ENCODE data around the gene TOMM70. TPM values are rescaled to one million over a fixed set of nuclear protein-coding genes. Genes with fewer than 3 reads are reported as not detected.
"Not testable (repeated sequence)": the region's sequence is repeated elsewhere in the genome, so short reads cannot be mapped to it uniquely, and the experiment has no call there.

The TOMM70 gene
- total RNA-seq, result 33.0 TPM

- ATAC-seq, result peak; percentile 98
Measured at GRCh38 chr3:100400780-100401673, at the start of gene TOMM70, which contains the start of gene LNP1. Gene TOMM70 (minus strand): TSS chr3:100401089. CDS start chr3:100400949, 140 bp downstream. Gene LNP1 (plus strand): TSS chr3:100401539. CDS start chr3:100429730, 28,191 bp downstream.

- ATAC-seq, result no peak
Measured at GRCh38 chr3:100449214-100449613, 48.3 kb upstream of the TOMM70 start.

DNA sequence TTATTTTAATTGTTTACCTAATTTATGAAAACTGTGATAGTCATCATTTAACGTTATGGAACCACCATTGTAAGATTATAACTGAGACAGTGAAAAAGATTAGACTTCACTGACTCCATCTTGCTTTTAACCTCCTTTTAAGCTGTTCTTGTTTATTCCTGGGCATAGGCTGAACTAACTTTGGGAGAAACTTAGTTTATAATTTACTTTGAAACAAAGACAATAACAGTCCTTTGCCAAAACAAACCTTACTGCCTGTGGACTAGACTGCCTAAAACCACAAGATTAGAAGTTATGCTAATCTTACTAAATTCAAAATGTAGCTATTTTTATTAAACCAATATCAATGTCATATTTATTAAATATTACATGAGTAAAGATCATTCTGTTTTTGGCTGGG is 47.2 kb upstream of the TOMM70 start:
- ATAC-seq, result no peak

- not testable (repeated sequence) for ATAC-seq
Measured at GRCh38 chr3:100447067-100447466, 46.2 kb upstream of the TOMM70 start.

DNA sequence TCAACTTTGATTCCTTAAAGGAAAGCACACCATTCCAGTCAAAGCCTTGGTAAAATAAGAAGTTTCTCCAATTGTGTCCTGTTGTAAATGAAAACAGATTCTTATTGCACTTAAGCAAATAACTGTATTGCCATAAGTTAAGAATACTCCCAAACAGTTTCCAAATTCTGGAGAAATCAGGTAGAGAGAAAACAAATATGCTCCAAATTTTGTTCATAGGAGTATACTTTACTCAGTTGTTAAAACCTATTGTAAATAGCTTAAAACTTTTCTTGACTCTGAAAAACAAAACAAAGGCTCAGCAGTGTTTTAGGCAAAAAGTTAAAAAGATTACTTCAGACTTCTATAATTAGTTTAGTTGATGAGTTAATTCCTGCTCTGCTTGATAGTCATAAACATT is 42.8 kb upstream of the TOMM70 start:
- ATAC-seq, result no peak

DNA sequence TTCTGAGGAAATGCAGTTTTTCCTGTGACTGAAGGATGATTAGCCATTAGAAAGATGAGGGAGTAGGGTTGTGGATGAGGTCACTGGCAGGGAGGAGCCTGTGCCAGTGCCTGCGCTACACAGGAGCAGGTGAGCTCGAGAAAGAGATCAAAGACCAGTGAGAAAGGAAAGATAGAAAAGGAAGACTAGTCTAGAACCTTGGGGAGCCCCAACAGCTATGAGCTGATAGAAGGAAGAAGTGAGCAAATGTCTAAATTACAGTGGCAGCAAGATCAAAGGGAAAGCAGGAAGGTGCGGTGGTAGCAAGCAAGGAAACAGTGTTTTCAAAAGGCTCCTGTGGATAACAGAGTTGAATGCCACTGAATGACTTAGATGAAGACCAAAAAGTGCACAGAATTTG is 40.0 kb upstream of the TOMM70 start:
- no peak for ATAC-seq

DNA sequence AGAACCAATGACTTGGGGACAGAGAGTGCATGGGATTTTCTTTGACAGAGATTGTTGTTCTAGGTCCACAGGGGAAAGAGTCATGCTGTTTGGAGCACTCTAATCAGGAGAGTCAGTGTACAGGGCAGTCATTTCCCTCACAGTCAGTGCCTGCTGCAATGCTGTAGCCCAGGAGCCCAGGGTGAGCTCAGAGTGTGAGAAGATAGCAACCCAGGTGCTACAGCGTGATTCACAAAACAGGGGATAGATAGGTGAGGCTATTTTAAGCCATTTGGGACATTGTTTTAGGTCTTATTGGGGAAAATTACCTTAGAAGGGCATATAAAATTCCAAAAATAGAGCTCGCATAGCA is 37.7 kb upstream of the TOMM70 start:
- no peak for ATAC-seq

GRCh38 chr3:100437721-100438622 is 37.1 kb upstream of the TOMM70 start:
- ATAC-seq, result no peak

- ATAC-seq, result no peak
Measured at GRCh38 chr3:100436951-100437350, 36.1 kb upstream of the TOMM70 start.

GRCh38 chr3:100429187-100429716 is 28.4 kb upstream of the TOMM70 start:
- ATAC-seq, result no peak

DNA sequence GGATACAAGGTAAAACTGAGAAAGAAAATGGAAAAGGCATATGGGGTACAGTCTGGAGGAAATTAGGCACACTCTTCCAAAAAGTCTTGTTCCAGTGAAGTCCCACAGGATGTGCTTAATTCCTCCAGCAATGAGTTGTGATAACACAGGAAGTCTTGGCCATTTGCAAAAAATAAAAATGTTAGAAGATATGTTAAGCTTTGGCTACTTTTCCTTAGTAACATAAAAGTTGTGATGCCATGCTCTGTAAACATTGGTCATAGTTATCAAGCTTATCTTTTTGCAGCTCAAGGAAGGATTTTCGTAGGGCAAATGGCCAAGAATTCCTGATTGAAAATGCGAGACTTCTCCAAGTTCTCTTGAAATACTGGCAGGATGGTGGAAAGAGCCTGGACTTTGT is 26.8 kb upstream of the TOMM70 start:
- no peak for ATAC-seq

GRCh38 chr3:100426067-100426682 is 25.3 kb upstream of the TOMM70 start:
- no peak for ATAC-seq

- peak; percentile 49 for ATAC-seq
Measured at GRCh38 chr3:100425316-100425715, 24.4 kb upstream of the TOMM70 start.

GRCh38 chr3:100424261-100424660 is 23.4 kb upstream of the TOMM70 start:
- no peak for ATAC-seq

DNA sequence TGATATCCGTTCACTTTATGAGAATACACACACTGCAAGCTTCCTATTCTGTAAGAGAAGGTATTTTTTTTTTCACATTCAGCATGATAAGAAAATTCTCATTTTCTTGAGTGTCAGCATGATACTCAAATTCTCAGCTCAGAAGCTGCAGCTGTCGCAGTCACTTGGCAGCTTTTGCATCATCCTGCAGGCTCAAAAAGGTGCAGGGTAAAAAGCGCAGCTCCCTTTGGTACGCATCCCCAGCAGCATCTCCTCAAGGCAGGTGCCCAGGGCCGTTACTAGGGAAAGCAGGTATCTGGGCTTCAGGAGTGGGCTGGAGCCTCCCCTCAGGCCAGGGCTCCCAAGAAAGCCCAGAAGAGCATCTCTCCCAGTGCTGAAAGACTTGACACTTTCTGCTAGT is 22.7 kb upstream of the TOMM70 start:
- ATAC-seq, result no peak

DNA sequence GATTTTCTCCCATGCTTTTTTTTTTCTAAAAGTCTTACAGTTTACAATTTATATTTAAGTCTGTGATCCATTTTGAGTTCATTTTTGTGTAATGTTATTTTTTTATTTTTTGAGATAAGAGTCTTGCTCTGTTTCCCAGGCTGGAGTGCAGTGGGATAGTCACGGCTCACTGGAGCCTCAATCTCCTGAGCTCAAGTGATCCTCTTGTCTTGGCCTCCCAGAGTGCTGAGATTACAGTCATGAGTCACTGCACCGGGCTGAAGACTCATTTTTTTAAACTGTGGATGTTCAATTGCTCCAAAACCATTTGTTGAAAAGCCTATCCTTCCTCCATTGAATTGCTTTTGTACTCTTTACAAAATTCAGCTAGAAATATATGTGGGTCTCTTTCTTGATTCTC is 20.0 kb upstream of the TOMM70 start:
- no peak for ATAC-seq

- no peak for ATAC-seq
Measured at GRCh38 chr3:100419406-100419805, 18.5 kb upstream of the TOMM70 start.

DNA sequence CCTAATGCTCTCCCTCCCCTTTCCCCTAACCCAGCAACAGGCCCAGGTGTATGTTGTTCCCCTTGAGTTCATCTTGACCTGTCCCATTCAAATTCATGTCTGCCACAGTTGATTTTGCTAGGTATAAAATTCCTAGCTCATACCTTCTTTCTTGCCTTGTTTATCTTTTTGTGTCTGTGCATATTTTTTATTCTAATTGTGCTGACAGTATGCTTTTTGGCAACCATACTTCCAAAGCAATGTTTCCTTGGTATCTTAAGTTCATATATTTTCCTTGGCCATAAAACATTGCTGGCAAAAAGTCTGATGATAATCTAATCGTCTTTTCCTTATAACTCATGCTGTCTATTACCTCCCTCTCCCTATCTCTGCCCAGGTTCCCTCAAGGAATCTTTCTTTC is 16.0 kb upstream of the TOMM70 start:
- ATAC-seq, result no peak

- no peak for ATAC-seq
Measured at GRCh38 chr3:100416176-100416575, 15.3 kb upstream of the TOMM70 start.

DNA sequence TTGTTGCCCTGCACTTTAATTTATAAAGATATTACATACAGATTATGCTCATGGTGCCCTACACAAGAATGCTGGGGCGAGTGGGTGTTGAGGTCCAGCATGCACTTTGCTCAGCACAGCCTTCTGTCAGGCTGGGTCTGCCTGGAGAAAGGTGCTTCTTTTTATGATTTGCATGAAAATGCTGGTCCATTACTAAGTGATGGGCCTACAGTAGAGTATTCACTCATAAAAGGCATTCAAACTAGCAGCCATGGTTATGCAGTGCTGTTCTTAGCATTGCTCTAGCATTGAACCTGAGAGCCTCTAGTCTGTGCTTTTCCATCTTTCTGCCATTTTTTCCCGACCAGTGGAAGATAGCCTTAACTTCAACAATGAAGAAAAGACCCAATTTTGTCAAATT is 12.7 kb upstream of the TOMM70 start:
- ATAC-seq, result no peak

DNA sequence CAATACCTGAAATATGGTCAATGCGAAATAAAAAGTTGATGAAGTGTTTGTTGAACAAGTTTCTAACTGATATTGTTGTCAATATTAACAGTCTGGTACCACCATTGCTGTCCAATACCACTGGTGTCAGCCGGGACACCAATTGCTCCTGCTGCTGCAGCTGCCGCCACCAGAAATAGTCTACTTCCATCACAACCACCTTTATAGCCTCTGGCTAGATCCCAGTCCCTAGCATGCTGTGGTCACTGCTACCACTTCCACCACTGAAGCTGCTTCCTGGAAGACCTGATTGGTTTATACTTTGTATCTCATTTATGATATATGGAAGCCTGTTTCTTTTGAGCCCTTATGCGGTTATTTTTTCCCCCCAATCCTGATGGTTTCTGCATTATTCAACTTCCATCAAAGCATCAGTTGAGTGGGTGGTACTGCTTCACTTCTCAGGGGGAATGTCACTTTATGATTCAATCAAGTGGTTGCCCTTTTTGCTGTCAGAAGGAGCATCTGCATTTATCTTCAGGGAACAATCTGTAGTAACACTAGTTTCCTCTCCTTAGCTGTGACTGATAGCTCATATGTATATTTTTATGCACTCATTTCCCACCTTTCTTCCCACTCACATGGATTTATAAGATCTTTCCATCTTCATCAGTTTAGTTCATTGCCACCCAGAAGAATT is 12.2 kb upstream of the TOMM70 start:
- ATAC-seq, result no peak

Data from esophagus mucosa (tissue), 1 donor.